ENCODE results near the gene PLXNA2. TPM values are rescaled to one million over a fixed set of nuclear protein-coding genes. Genes with fewer than 3 reads are reported as not detected.

Gene PLXNA2
- total RNA-seq, 1 donor from 2014 or later = 17.7 TPM

- H3K4me1 Mint-ChIP-seq (ENCODE audit: low read depth, unreplicated experiment) = peaks cover 65% of the 10 kb centered on the region
- FAIRE-seq (no peak), DNase-seq (ENCODE audit: low read depth) (no peak)
- Histone ChIP-seq H3K4me1 (ENCODE audit: insufficient read depth, low read length) (peaks cover 35% of the 10 kb centered on the region), H3K36me3 (ENCODE audit: insufficient read depth, low read length) (no peaks in the 10 kb centered on the region), H4K20me1 (ENCODE audit: insufficient read depth, low read length) (peaks cover 6% of the 10 kb centered on the region), H2AFZ (ENCODE audit: low read depth, low read length) (no peak overlapping the region), H3K4me2 (ENCODE audit: low read length) (no peak overlapping the region), H3K27me3 (ENCODE audit: insufficient read depth, low read length) (no peaks in the 10 kb centered on the region), H3K79me2 (ENCODE audit: insufficient read depth, low read length) (peaks cover 39% of the 10 kb centered on the region), H3K9ac (ENCODE audit: low read length) (no peak overlapping the region), H3K9me3 (ENCODE audit: insufficient read depth, low read depth, low read length) (no peaks in the 10 kb centered on the region), H3K27ac (ENCODE audit: low read depth, low read length) (no peak overlapping the region), H3K4me3 (ENCODE audit: insufficient read depth, low read depth, low read length) (no peak overlapping the region)
- H3K27me3 Mint-ChIP-seq (ENCODE audit: low read depth, unreplicated experiment) = no peaks in the 10 kb centered on the region
- H3K9me3 Mint-ChIP-seq (ENCODE audit: unreplicated experiment) = no peaks in the 10 kb centered on the region
- H3K36me3 Mint-ChIP-seq (ENCODE audit: low read depth, unreplicated experiment) = peaks cover 6% of the 10 kb centered on the region
- TF ChIP-seq EZH2 (IDR thresholded peaks at IDR 0.05; ENCODE audit: insufficient read depth, low read length) (no peak), CTCF (IDR thresholded peaks at IDR 0.05; ENCODE audit: insufficient read depth, low read depth, low read length) (no peak)
- H3K27ac Mint-ChIP-seq (ENCODE audit: unreplicated experiment) = no peak overlapping the region
- no peak overlapping the region for H3K4me3 Mint-ChIP-seq (ENCODE audit: unreplicated experiment)
These were observed 9.5 kb downstream of the PLXNA2 start for GRCh38 chr1:208234721-208235120.

- no peak overlapping the region for H3K27ac ChIP-seq (ENCODE audit: low read depth, low read length)
- peaks cover 32% of the 10 kb centered on the region for H3K4me1 ChIP-seq (ENCODE audit: insufficient read depth, low read length)
These were observed 10.2 kb downstream of the PLXNA2 start for GRCh38 chr1:208233978-208234377.

More at GRCh38 chr1:208233978-208234377, 10.2 kb downstream of the PLXNA2 start:
- Histone ChIP-seq H2AFZ (ENCODE audit: low read depth, low read length) (no peak overlapping the region), H3K36me3 (ENCODE audit: insufficient read depth, low read length) (no peaks in the 10 kb centered on the region), H3K9me3 (ENCODE audit: insufficient read depth, low read depth, low read length) (no peaks in the 10 kb centered on the region), H3K4me2 (ENCODE audit: low read length) (no peak overlapping the region), H4K20me1 (ENCODE audit: insufficient read depth, low read length) (no peaks in the 10 kb centered on the region), H3K4me3 (ENCODE audit: insufficient read depth, low read depth, low read length) (no peak overlapping the region), H3K79me2 (ENCODE audit: insufficient read depth, low read length) (peaks cover 44% of the 10 kb centered on the region), H3K9ac (ENCODE audit: low read length) (no peak overlapping the region), H3K27me3 (ENCODE audit: insufficient read depth, low read length) (no peaks in the 10 kb centered on the region)
- Mint-ChIP-seq H3K4me3 (ENCODE audit: unreplicated experiment) (no peak overlapping the region), H3K27ac (ENCODE audit: unreplicated experiment) (peak overlapping the region; percentile 63), H3K4me1 (ENCODE audit: low read depth, unreplicated experiment) (peaks cover 59% of the 10 kb centered on the region), H3K27me3 (ENCODE audit: low read depth, unreplicated experiment) (no peaks in the 10 kb centered on the region), H3K36me3 (ENCODE audit: low read depth, unreplicated experiment) (peaks cover 7% of the 10 kb centered on the region), H3K9me3 (ENCODE audit: unreplicated experiment) (no peaks in the 10 kb centered on the region)
- no peak for DNase-seq (ENCODE audit: low read depth)
- TF ChIP-seq CTCF (IDR thresholded peaks at IDR 0.05; ENCODE audit: insufficient read depth, low read depth, low read length) (no peak), EZH2 (IDR thresholded peaks at IDR 0.05; ENCODE audit: insufficient read depth, low read length) (no peak)
- FAIRE-seq = no peak

Measured in astrocyte (in vitro differentiated cells and primary cell).